ENCODE data around the gene ANKS1B. TPM values are rescaled to one million over a fixed set of nuclear protein-coding genes. Genes with fewer than 3 reads are reported as not detected.

ANKS1B gene
- total and polyA plus RNA-seq, 4 donors = 0.03 to 3.4 (median 0.53) TPM

DNA sequence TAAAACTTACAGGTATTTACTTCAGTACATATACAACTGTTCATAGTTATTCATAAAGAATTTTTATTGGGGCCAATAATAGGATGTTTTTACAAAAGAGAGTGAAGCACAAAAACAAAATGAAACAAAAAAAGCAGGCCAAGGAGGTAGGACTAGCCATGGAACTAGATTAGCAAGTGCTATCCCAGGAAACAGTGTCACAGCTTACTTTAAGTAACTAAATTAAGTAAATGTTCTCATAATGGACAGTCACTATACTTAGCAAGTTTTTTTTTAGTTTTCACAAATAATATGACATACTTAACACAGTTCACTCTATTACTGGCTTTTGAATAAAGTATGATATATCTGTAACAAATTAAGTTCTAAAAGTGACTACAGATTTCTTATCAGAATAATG, 213.1 kb downstream of the ANKS1B start (continued):
- no peak for TF ChIP-seq GABPA (IDR thresholded peaks at IDR 0.05 in 1 of 2, conservative IDR thresholded peaks at IDR 0.05 in 1 of 2)

GRCh38 chr12:99769396-99769980, 215.2 kb downstream of the ANKS1B start:
- WGBS = 84% methylated on average over 1 of the region's 1 CpG
- Histone ChIP-seq H3K9me3 (ENCODE audit: control insufficient read depth in 4 of 4, low read length in 3 of 4) (no peaks in the 10 kb centered on the region), H3K27me3 (ENCODE audit: control insufficient read depth in 4 of 4, insufficient read depth in 4 of 4, low read length in 3 of 4) (no peaks in the 10 kb centered on the region), H3K4me3 (ENCODE audit: low read depth in 1 of 3, low read length in 3 of 3) (no peak overlapping the region), H3K27ac (ENCODE audit: low read depth in 1 of 2, low read length in 2 of 2) (no peak overlapping the region), H3K36me3 (ENCODE audit: control insufficient read depth in 4 of 4, insufficient read depth in 3 of 4, low read depth in 1 of 4, low read length in 3 of 4) (no peaks in the 10 kb centered on the region), H3K4me1 (ENCODE audit: control insufficient read depth in 4 of 4, insufficient read depth in 4 of 4, low read length in 3 of 4) (peaks cover 0 to 18% (median 7%) of the 10 kb centered on the region in 4 donors), H3K9ac (ENCODE audit: low read depth in 1 of 2, low read length in 2 of 2) (no peak overlapping the region)
- no peak for TF ChIP-seq NR2F2 (IDR thresholded peaks at IDR 0.05)
- TF ChIP-seq FOXA1 (IDR thresholded peaks at IDR 0.05) = no peak
- TF ChIP-seq, protein P1, sequence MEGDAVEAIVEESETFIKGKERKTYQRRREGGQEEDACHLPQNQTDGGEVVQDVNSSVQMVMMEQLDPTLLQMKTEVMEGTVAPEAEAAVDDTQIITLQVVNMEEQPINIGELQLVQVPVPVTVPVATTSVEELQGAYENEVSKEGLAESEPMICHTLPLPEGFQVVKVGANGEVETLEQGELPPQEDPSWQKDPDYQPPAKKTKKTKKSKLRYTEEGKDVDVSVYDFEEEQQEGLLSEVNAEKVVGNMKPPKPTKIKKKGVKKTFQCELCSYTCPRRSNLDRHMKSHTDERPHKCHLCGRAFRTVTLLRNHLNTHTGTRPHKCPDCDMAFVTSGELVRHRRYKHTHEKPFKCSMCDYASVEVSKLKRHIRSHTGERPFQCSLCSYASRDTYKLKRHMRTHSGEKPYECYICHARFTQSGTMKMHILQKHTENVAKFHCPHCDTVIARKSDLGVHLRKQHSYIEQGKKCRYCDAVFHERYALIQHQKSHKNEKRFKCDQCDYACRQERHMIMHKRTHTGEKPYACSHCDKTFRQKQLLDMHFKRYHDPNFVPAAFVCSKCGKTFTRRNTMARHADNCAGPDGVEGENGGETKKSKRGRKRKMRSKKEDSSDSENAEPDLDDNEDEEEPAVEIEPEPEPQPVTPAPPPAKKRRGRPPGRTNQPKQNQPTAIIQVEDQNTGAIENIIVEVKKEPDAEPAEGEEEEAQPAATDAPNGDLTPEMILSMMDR (IDR thresholded peaks at IDR 0.05; ENCODE audit: low read depth, low read length, missing input control) = no peak
- TF ChIP-seq YY1 (IDR thresholded peaks at IDR 0.05) = no peak
- TF ChIP-seq JUND (IDR thresholded peaks at IDR 0.05) = no peak
- no peak for TF ChIP-seq GABPA (IDR thresholded peaks at IDR 0.05 in 1 of 2, conservative IDR thresholded peaks at IDR 0.05 in 1 of 2)
- no peak for TF ChIP-seq TAF1 (conservative IDR thresholded peaks at IDR 0.05)
- TF ChIP-seq SP1 (IDR thresholded peaks at IDR 0.05) = no peak
- no peak for TF ChIP-seq MAX (IDR thresholded peaks at IDR 0.05)
- TF ChIP-seq RXRA (IDR thresholded peaks at IDR 0.05) = no peak
- TF ChIP-seq, protein P2, sequence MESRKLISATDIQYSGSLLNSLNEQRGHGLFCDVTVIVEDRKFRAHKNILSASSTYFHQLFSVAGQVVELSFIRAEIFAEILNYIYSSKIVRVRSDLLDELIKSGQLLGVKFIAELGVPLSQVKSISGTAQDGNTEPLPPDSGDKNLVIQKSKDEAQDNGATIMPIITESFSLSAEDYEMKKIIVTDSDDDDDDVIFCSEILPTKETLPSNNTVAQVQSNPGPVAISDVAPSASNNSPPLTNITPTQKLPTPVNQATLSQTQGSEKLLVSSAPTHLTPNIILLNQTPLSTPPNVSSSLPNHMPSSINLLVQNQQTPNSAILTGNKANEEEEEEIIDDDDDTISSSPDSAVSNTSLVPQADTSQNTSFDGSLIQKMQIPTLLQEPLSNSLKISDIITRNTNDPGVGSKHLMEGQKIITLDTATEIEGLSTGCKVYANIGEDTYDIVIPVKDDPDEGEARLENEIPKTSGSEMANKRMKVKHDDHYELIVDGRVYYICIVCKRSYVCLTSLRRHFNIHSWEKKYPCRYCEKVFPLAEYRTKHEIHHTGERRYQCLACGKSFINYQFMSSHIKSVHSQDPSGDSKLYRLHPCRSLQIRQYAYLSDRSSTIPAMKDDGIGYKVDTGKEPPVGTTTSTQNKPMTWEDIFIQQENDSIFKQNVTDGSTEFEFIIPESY (IDR thresholded peaks at IDR 0.05) = no peak
- no peak for TF ChIP-seq EGR1 (IDR thresholded peaks at IDR 0.05; ENCODE audit: low read depth in 2 of 2)
- TF ChIP-seq HNF4G (IDR thresholded peaks at IDR 0.05) = no peak
- no peak for TF ChIP-seq RAD21 (IDR thresholded peaks at IDR 0.05)
- TF ChIP-seq, protein P3, sequence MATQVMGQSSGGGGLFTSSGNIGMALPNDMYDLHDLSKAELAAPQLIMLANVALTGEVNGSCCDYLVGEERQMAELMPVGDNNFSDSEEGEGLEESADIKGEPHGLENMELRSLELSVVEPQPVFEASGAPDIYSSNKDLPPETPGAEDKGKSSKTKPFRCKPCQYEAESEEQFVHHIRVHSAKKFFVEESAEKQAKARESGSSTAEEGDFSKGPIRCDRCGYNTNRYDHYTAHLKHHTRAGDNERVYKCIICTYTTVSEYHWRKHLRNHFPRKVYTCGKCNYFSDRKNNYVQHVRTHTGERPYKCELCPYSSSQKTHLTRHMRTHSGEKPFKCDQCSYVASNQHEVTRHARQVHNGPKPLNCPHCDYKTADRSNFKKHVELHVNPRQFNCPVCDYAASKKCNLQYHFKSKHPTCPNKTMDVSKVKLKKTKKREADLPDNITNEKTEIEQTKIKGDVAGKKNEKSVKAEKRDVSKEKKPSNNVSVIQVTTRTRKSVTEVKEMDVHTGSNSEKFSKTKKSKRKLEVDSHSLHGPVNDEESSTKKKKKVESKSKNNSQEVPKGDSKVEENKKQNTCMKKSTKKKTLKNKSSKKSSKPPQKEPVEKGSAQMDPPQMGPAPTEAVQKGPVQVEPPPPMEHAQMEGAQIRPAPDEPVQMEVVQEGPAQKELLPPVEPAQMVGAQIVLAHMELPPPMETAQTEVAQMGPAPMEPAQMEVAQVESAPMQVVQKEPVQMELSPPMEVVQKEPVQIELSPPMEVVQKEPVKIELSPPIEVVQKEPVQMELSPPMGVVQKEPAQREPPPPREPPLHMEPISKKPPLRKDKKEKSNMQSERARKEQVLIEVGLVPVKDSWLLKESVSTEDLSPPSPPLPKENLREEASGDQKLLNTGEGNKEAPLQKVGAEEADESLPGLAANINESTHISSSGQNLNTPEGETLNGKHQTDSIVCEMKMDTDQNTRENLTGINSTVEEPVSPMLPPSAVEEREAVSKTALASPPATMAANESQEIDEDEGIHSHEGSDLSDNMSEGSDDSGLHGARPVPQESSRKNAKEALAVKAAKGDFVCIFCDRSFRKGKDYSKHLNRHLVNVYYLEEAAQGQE (IDR thresholded peaks at IDR 0.05) = no peak
- no peak for TF ChIP-seq FOXA2 (IDR thresholded peaks at IDR 0.05)
- DNase-seq (ENCODE audit: low spot score) = no peak
